GM18517 (cell line): Measurements from ENCODE around the gene INPP5E.

ENCODE experiments used
- ATAC-seq: cut with Tn5 transposase; IDR thresholded peaks from one replicate; pipeline ENCODE4 v1.9.1; 2021; ENCODE audit warnings: mild to moderate bottlenecking, moderate library complexity; ENCODE audit not compliant: unreplicated experiment

The INPP5E gene

DNA sequence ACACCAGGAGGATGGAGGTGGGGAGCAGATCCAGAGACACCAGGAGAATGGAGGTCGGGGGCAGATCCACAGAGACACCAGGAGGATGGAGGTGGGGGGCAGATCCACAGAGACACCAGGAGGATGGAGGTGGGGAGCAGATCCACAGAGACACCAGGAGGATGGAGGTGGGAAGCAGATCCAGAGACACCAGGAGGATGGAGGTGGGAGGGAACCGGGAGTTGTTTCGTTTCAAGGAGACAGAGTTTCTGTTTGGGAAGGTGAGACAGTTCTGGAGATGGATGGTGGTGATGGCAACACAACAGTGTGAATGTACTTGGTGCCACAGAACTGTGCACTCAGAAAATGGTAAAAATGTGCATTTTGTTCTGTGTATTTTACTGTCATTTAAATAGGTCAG is 9.0 kb upstream of the INPP5E start:
- ATAC-seq, result no peak

DNA sequence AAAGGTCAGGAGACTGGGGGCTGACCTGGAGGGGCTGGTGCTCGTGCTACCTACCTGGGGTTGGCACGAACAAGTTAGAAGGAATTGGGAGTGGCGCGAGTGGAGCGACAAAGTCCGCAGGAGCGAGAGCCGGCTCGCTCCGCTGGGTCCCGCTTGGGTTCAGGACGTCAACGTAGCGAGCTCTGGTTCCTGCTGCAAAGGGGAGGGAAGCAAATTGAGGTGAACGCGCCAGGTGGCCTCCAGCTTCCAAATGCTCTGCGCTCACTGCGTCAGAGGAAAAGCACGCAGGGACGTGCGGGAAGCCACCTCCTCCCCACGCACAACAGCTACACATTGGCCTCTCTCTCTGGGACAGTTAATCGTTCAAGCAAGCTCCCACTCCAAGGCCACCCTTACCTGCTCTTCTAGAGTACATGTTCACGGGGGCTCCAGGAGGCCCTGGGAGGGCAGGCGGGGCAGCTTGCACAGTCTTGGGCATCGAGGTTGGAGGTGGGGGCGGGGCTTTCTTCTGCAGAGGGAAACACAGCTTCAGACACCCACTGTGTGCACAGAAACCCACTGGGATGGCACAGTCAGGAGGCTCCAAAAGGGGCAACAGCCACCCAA is 7.6 kb upstream of the INPP5E start:
- no peak for ATAC-seq

DNA sequence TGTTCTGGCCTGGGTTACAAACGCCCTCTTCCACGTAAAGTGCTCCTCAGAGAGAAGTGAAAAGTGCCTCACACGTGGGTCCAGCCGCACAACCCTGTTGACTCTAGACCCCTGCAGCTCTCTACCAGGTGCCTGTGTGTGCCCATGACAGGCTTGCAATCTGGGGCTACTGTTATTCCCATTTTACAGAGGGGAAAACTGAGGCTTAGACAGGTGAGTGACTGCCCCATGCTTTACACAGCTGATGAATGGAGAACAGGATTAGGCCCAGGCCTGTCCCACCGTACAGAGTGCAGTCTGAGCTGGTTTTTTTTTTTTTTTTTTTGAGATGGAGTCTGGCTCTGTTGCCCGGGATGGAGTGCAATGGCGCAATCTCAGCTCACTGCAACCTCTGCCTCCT is 6.2 kb upstream of the INPP5E start:
- ATAC-seq, result no peak

DNA sequence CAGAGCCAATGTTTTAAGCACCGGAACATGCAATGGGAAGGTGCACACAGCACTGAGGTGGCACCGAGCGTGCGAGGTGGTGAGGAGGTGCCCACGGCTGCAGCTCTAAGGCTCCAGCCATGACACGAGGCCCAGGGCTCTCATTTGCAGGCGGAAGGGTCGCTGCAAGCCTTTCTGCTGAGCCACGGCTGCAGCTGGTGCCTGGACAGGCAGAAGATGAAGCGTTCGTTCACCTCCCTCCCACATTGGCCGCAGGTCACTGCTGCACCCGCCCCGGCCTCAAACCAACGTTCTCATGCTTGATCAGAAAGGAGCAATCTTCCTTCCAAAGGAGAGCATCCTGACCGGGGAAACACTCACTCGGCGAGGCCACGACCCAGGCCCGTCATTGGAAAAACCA is 4.5 kb upstream of the INPP5E start:
- ATAC-seq, result no peak

DNA sequence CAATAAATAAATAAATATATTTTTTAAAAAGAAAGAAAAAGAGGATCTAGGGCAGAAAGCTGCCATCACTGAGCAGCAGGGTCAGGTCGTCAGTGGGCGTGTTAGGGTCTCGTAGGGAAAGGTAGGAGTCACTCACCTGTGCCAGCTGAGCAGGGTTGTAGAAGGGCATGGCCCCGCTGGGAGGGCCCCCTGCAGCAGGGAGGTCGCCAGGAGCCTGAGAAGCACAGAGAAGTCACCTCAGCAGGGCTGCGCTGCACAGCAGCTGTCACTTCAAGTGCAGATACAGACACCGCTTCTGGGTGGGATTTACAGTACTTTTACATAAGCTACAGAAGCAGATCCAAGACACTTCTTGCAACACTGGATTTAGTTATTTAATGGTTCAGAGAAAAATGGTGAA is 4.0 kb upstream of the INPP5E start:
- no peak for ATAC-seq

DNA sequence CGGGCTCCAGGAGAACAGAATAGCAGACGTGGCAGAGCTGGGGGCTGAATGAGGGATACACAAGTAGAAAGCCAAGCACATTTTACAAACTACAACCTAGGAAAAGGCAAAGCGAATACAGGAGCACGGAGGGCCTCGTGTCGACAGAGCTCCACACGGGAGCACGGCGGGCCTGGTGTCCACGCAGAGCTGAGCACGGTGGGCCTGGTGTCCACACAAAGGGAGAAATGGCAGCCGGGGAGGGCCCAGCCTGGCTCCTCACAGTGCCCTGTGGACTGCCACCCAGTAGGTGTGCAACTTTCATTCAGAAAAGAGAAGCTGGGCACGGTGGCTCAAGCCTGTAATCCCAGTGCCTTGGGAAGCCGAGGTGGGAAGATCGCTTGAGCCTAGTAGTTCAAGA is 3.4 kb upstream of the INPP5E start:
- ATAC-seq, result no peak

DNA sequence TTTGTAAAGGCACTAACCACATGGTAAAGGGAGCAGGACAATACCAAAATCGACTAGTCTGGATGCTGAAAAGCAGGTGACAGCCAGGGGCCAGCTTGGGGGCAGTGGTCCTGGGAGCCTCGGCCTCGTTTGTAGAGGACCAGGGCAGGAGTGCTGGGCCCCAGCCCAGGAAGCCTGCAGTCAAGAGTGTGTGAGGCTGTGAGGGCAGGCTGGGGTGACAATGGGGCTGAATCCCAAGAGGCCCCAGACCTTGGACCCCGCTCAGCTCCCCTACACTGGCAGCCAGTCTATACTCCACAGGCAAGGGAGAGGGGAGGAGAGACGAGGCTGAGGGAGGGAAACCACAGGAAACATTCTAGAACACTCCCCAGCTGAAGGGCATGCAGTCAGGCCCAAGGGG is 2.6 kb upstream of the INPP5E start:
- no peak for ATAC-seq

DNA sequence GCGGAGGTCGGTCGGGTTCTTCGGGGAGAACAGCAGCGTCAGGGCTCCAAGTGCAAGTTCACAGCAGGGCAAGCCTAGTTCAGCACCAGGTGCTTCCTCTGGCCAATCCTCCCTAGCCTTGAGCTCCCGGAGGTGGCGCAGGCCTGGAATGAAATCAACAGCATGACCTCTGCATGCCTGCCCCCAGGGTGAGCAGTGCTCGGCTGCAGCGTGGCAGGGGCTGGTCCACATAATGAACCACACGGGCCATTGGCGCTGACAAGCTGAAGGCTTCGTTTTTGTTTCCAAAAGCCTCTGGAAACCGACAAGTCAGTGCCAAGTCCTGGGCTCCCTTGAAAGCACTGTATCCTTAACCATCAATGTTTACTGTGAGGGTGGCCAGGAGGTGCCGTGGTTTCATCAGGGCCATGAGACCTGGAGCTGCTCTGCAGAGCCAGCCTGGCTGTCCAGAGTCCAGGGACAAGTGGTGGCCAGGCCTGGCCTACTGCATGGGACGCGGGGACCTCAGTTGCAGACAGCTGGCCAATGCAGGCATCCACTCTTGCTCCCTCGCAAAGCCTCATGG is 2.1 kb upstream of the INPP5E start:
- no peak for ATAC-seq

DNA sequence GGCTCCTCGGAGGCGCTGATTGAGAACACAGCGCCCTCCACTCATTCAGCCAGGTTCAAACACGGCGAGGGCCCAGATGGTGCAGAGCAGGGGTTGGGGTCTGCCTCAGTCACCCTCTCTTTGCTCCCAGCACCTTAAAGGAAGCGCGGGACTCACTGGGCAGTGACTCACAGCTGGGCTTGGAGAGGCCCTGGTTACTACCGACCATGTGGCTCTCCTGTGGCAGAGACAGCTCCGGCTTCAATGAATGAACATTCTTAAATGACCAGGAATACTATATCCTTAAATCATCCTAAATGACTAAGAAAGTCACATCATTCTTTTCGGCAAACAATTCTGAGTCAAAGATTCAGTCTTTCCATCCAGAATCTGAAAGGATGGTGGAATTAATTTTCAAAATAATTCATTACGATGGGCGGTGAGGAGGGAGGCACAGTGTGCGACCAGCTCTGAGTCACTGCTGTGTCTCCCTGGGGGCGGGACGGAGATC is 1.6 kb upstream of the INPP5E start:
- no peak for ATAC-seq

DNA sequence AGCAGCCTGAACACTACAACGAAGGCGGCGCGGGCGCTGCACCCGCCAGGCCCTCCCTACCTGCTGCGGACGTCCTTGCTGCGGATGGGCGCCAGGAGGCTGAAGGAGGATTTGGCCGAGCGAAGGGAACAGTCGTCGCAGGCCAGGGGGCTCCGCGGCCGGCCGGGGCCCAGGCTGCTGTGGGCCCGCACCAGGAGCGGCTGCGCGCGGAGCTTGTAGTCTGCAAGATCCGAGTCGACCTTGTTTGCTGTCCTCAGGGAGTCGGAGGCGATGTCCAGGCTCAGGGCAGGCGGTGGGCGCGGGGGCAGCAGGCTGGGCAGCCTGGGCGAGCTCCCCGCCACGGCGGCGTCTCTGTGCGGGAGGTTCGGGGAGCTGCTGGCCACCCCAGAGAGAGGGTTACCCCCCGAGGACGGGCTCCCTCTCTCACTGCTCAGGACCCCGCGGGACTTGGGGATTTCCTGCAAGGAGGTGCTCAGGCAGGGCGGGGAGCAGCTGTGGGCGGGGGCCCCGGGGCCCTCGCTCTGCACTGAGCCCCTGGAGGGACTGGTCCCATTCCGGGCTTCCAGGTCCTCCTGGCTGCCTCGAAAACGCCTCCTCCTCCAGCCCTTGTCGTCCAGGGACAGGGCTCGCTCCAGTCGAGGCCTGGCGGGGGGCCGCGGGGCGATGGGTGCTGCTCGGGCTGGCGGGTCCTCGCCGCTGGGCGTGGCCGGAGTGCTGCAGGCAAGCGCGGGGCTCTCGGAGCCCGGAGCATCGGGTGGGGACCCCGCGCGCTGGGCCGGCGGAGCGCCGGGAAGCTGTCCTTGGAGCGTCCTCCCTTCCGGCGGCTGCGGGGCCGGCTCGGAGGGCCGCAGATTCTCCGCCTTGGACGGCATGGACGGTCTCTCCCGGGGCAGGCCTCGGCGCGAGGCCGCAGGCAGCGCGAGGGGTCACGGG is 831 bp downstream of the INPP5E start:
- peak; percentile 45 for ATAC-seq

DNA sequence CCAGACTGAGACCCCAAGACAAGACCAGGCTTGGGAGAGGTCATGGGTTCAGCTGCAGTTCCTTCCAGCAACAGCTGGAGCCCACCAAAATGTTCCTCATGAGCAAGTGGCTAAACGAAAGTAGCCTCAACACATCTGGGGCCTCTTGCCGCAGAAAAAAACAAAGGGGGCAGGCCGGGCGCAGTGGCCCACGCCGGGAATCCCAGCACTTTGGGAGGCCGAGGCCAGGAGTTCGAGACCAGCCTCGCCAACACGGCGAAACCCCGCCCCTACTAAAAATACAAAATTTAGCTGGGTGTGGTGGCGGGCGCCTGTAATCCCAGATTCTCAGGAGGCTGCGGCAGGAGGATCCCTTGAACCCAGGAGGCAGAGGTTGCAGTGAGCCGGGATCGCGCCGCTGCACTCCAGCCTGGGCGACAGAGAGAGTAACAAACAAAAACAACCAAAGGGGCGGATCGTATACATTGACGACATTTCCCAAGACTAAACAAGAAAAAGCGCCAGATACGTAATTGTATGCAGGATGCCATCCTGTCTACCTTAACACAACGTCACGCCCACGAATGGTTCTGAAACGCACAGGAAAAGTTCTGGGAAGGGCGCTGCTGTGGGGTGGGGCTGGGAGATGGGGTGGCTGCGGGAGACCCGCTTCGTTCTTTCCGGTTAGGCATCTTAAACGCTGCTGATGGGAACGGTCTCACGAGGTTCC is 1.7 kb downstream of the INPP5E start:
- no peak for ATAC-seq

DNA sequence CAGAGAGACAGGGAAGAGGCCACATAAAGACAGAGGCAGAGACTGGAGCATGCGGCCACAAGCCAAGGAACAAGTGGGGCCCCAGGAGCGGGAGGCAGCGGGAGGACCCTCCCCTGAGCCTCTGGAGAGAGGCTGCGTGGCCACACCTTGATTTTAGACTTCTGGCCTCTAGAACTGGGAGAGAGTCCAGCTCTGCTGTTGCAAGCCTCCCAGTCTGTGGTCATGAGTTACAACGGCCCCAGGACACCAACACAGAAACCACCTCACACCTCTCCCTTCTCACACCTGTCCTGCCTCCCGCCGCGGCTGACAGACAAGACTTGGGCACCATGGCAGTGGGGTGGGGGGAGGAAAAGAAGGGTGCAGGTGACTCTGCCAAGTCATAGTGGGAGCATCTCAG is 2.2 kb downstream of the INPP5E start:
- no peak for ATAC-seq

DNA sequence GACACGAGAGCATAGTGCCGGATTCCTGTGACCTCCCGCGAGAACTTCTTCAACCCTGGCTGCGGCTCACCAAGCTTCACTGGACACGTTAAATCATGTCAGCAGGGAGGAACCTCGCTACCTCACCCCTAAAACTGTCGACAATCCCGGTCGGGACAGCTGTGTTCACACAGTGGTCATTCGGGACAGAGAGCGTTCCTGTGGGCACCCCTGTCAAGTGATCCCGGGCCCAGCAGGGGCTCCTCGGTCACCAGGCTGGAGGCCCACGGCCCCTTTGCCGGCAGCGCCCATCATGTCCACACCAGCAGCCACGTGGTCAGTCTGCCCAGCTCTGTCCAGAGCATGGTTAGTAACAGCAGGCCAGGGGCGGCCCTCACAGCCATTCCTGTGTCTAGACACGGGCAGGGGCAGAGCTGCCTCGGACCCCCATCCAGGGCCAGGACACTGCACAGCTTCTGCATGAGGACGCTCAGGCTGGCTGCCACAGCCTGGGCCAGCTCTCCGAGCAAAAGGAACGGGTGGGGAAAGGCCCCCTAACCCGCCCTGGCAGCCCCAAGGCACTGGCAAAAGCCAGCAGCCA is 3.5 kb downstream of the INPP5E start:
- no peak for ATAC-seq

DNA sequence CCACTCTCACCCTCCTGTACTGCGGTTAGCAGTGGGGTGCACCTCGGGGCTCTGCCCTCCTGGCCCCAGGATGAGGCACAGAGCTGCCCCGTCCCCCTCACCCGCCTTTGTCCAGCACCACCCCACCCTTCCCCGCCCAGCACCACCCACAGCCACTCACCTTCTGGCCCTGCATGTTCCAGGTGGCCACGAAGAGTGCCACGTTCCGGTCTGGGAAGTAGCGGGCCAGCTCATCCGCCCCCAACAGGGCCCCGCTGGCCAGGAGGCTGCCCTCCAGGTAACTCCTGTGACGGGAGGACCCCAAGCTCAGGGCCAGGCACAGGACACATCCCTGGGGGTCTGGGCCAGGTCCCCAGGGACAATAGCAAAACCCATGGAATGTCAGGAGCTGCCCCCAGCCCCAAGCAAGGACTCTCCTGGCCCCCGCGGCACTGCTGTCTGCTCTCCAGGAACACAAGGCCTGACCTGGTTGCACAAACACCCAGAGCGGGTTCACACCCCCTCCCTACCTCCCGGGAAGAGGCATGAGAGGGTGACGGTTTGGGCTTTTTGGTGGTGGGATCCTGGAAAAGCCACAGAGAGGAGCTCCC is 5.0 kb downstream of the INPP5E start:
- no peak for ATAC-seq

DNA sequence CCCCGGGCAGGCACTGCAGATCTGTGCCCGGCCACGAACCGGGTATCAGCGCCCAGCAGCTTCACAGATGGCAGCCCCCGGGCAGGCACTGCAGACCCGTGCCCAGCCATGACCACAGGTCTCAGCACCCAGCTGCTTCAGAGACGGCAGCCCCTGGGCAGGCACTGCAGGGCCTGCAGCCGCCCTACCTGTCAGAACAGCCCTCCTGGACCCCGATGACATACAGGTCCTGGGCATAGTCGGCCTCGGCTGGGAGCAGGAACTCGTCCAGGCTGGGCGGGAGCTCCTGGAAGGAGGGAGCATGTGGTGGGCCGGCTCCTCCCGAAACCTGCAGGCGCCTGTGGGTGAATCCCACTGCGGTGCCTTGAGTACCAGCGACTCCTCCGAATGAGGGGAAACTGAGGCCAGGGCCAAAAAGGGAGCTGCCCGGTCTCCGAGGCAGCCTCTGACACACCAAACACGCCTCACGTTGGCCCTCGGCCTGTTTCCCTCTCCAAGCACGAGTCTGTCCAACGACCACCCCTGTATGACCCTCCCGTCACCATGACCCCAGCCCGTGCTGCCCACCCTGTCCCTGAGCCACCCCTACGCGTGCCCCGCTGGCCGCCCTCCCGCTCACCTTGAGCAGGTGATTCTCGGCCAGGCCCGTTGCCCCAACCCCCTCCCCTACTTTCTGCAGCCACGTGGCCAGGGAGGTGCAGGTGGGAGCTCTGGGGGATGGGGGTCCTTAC is 5.6 kb downstream of the INPP5E start:
- no peak for ATAC-seq

DNA sequence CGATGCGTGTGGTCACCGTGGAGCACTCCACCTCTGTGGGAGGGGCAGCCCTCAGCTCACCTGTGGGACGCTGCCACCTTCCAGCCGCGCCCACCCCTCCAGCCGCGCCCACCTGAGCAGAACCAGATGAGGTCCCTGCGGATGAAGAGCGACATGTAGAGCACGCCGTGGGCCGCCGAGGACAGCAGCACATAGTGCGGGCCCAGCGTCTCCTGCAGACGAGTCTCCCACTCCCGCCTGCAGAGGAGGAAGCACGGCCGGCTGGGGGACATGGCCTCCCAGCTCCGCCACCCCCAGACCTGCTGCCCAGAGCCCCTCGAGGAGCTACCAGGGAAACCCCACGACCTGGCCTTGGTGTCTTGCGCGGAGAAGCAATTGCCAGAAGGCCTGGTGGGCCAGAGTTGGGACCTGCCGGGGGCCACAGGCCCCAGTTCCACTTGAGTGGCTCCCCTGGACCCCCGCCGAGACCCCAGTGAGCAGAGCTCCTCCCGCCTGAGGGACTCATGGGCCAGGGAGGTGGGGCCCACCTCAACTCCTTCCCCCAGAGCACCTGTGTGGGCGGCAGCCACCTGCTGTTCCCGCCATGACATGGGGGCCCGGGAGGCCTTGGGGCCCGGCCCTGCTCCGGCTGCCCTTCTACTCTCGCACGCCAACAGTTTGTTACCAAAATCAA is 6.5 kb downstream of the INPP5E start:
- no peak for ATAC-seq

DNA sequence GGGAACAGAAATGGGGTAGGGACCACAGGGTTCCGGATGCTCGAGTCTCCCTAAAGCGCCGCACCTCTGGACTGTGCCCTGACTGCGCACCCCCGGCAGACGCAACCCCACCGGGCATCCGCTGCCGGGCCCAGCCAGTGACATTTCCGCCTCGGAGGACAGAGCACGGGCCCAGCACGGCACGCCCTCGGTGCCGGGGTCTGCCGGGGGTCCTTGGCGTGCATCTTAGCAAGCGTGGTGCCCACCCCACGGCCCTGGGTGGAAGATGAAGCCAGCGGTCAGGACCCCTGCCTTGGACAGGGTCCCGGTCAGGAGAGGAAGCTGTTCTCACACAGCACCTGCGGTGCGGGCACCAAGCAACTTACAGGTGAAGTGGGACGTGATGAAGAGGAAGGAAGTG is 7.1 kb downstream of the INPP5E start:
- no peak for ATAC-seq

DNA sequence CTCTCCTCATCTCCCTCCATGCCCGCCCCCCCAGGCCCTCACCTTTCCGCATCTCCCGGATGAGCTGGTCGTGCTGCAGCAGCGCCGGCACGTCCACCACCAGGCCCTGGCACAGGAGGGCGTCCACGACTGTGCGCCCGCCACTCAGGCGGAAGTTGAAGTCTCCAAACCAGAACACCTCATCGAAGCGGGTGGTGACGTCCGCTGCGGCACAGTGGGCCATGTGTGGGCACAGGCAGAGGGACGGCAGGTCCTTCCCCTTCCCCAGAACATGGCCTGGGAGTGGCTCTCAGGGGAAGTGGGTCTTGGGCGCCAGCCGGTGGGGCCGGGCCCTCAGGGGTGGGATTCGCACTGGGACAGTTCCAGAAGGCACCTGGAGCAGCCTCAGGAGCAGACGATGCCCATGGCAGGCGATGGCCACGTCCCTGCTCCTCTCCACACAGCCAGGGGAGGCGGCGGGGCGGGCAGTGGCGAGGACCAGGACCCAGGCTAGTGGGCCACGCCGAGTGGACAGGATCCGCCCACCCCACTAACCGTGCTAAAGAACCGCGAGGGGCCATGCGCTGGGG is 7.8 kb downstream of the INPP5E start:
- no peak for ATAC-seq

DNA sequence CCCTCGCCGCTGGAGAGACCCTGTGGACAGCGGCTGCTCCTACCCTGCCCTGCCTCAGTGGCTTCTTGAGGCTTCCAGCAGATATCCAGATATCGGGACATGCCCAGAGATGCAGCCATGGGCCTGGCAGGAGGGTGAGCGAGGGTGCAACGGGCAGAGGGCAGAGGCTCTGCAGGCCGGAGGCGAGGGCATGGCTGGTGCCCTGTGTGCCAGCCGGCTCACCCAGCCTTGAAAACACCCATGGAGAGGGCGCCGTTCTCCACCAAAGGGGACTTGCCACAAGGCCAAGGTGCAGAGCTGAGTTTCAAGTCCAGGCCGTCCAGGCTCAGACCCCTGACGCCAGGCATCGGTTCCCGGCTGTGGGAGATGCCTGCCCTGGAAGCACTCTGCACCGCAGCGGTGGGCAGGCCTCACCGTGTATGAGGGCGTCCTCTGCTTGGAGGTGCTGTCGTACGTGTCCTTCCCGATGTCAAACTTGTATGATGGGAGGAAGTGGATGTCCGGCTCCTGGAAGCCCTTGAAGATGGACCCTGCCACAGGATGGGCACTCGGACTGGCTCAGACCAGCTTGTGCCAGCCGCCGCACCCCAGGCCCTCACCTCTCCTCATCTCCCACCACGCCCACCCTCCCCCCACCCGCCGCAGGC is 8.9 kb downstream of the INPP5E start:
- no peak for ATAC-seq
